PC-9 (cell line): ENCODE results near the gene RUNX1. TPM values are rescaled to one million over a fixed set of nuclear protein-coding genes. Genes with fewer than 3 reads are reported as not detected.

Source experiments
- BruUV-seq: library from RNA; stranded (reverse); fragments of 400-500 nt; replicated peaks from 2 replicates; lab custom pipeline; 2021; lab: Mats Ljungman, UMichigan
- CTCF ChIA-PET: fragments of 300-600 bp; sonication (Branson Sonifier 250); formaldehyde crosslinking; loops from one replicate; lab custom pipeline; 2022; ENCODE audit warnings: antibody characterized with exemption; lab: Charles Lee
- POLR2A ChIA-PET: fragments of 300-600 bp; sonication (Branson Sonifier 250); formaldehyde crosslinking; loops from one replicate; lab custom pipeline; 2022; ENCODE audit warnings: antibody characterized with exemption; ENCODE audit not compliant: unreplicated experiment; lab: Charles Lee
- DNase-seq, 2 experiments: peaks; one replicate each; pipeline versions ENCODE4 v3.0.0 to v3.0.0-alpha.2; 2015 to 2022; ENCODE audit warnings: mixed read lengths in 1 of 2
- H2AFZ ChIP-seq: fragments of 200-600 bp; sonication (generic); 2 replicates; pipeline ENCODE4 v1.8.1; 2017; ENCODE audit warnings: antibody characterized with exemption
- H3F3A ChIP-seq: fragments of 200-600 bp; sonication (generic); 2 replicates; pipeline ENCODE4 v1.8.1; 2017; ENCODE audit warnings: antibody characterized with exemption, mild to moderate bottlenecking, low read depth; ENCODE audit not compliant: insufficient read depth
- H3K27ac ChIP-seq: fragments of 200-600 bp; sonication (generic); 2 replicates; pipeline ENCODE4 v1.6.1; 2016; ENCODE audit warnings: mixed run types
- H3K27me3 ChIP-seq: fragments of 200-600 bp; sonication (generic); 2 replicates; pipeline ENCODE4 v1.6.1; 2016; ENCODE audit warnings: low read depth, mixed run types; ENCODE audit not compliant: insufficient read depth
- H3K36me3 ChIP-seq: fragments of 200-600 bp; sonication (generic); 2 replicates; pipeline ENCODE4 v1.6.1; 2016; ENCODE audit warnings: low read depth, mixed run types
- H3K4me1 ChIP-seq: fragments of 200-600 bp; sonication (generic); replicated peaks from 2 replicates; pipeline ENCODE4 v1.6.1; 2016; ENCODE audit warnings: mixed run types; ENCODE audit not compliant: insufficient read depth
- H3K4me2 ChIP-seq: fragments of 200-600 bp; sonication (generic); 2 replicates; pipeline ENCODE4 v1.6.1; 2017; ENCODE audit warnings: mixed run types
- H3K4me3 ChIP-seq: fragments of 200-600 bp; sonication (generic); 2 replicates; pipeline ENCODE4 v1.6.1; 2016; ENCODE audit warnings: mixed run types
- H3K79me2 ChIP-seq: fragments of 200-600 bp; sonication (generic); 2 replicates; pipeline ENCODE4 v1.6.1; 2017; ENCODE audit warnings: low read depth, mixed run types
- H3K9me2 ChIP-seq: fragments of 200-600 bp; sonication (generic); 2 replicates; pipeline ENCODE4 v1.8.1; 2017; ENCODE audit warnings: mild to moderate bottlenecking; ENCODE audit not compliant: insufficient read depth
- H3K9me3 ChIP-seq: fragments of 200-600 bp; sonication (generic); 2 replicates; pipeline ENCODE4 v1.8.1; 2016; ENCODE audit warnings: low read depth; ENCODE audit not compliant: insufficient read depth
- H4K20me1 ChIP-seq: fragments of 200-600 bp; sonication (generic); 2 replicates; pipeline ENCODE4 v1.8.1; 2017; ENCODE audit not compliant: insufficient read depth
- EZH2 ChIP-seq: fragments of 200-600 bp; sonication (generic); IDR thresholded peaks from 2 replicates; pipeline ENCODE4 v1.8.0; 2017; ENCODE audit warnings: antibody characterized with exemption, low read depth
- intact Hi-C: fragments of 100-400 bp; cut with micrococcal nuclease; formaldehyde crosslinking; loops from one replicate; pipeline ENCODE4 v1.10.0; 2022; ENCODE audit not compliant: unreplicated experiment
- total RNA-seq: library from RNA; stranded (reverse); gene quantifications from 2 replicates; pipeline ENCODE4 v1.2.3, GENCODE V29; 2021
- TF ChIP-seq, protein P1 (sequence below): fragments of 200-600 bp; sonication (generic); conservative IDR thresholded peaks from 2 replicates; pipeline ENCODE4 v1.6.1; 2017; ENCODE audit warnings: mixed run types, antibody characterized with exemption, mild to moderate bottlenecking, moderate library complexity

RUNX1 gene
- total RNA-seq, 1 experiment from 2014 or later, result 58.5 TPM

GRCh38 chr21:34969423-34970166 is 79.5 kb downstream of the RUNX1 start:
- Histone ChIP-seq H4K20me1 (no peaks in the 10 kb centered on the region; the same call in none of the 2 replicates), H3F3A (peaks cover 30% of the 10 kb centered on the region), H2AFZ (no peak overlapping the region), H3K27ac (peak overlapping the region; percentile 92), H3K9me2 (no peaks in the 10 kb centered on the region), H3K27me3 (no peaks in the 10 kb centered on the region), H3K4me1 (peaks cover 53% of the 10 kb centered on the region), H3K36me3 (peaks cover 7% of the 10 kb centered on the region), H3K4me2 (no peak overlapping the region), H3K9me3 (no peaks in the 10 kb centered on the region), H3K4me3 (no peak overlapping the region), H3K79me2 (peaks cover 74% of the 10 kb centered on the region)
- CTCF ChIA-PET, result no interaction called here
- intact Hi-C loops, result loop anchor here (5.0 to 10.0 kb wide), 4 partner anchors 77 to 285 kb away; partner anchors contain the start of gene RUNX1
- TF ChIP-seq, protein P1, sequence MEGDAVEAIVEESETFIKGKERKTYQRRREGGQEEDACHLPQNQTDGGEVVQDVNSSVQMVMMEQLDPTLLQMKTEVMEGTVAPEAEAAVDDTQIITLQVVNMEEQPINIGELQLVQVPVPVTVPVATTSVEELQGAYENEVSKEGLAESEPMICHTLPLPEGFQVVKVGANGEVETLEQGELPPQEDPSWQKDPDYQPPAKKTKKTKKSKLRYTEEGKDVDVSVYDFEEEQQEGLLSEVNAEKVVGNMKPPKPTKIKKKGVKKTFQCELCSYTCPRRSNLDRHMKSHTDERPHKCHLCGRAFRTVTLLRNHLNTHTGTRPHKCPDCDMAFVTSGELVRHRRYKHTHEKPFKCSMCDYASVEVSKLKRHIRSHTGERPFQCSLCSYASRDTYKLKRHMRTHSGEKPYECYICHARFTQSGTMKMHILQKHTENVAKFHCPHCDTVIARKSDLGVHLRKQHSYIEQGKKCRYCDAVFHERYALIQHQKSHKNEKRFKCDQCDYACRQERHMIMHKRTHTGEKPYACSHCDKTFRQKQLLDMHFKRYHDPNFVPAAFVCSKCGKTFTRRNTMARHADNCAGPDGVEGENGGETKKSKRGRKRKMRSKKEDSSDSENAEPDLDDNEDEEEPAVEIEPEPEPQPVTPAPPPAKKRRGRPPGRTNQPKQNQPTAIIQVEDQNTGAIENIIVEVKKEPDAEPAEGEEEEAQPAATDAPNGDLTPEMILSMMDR, result no peak
- TF ChIP-seq EZH2, result no peak
- BruUV-seq, result no TSS peak
- POLR2A ChIA-PET, result no interaction called here
- no peak for DNase-seq

- Histone ChIP-seq H3K4me2 (peak overlapping the region; percentile 72), H3K27me3 (no peaks in the 10 kb centered on the region), H3K9me2 (no peaks in the 10 kb centered on the region), H3K36me3 (peaks cover 6% of the 10 kb centered on the region), H3K4me1 (peaks cover 54% of the 10 kb centered on the region), H4K20me1 (no peaks in the 10 kb centered on the region; the same call in none of the 2 replicates), H3K9me3 (no peaks in the 10 kb centered on the region), H3K27ac (peak overlapping the region; percentile 92), H3F3A (peaks cover 30% of the 10 kb centered on the region), H3K79me2 (peaks cover 71% of the 10 kb centered on the region), H3K4me3 (no peak overlapping the region), H2AFZ (no peak overlapping the region)
- CTCF ChIA-PET, result no interaction called here
- TF ChIP-seq EZH2, result no peak
- TF ChIP-seq, protein P1, result no peak
- DNase-seq, result no peak
- intact Hi-C loops, result loop anchor here (5.0 to 10.0 kb wide), 4 partner anchors 76 to 286 kb away; partner anchors contain the start of gene RUNX1
- POLR2A ChIA-PET, result no interaction called here
- no TSS peak for BruUV-seq
These were observed 80.4 kb downstream of the RUNX1 start for GRCh38 chr21:34968414-34969333.
